Astrocyte (in vitro differentiated cells and primary cell): ENCODE measurements around the gene PHF14. TPM values are rescaled to one million over a fixed set of nuclear protein-coding genes. Genes with fewer than 3 reads are reported as not detected.

Experiments used
- DNase-seq: peaks from one replicate; pipeline ENCODE4 v3.0.0-alpha.2; 2010; ENCODE audit warnings: low read depth
- FAIRE-seq: peaks from 2 replicates; lab custom pipeline; 2011; peaks lifted over from hg19 to GRCh38; lab: Jason Lieb, UNC
- H2AFZ ChIP-seq: 2 replicates; pipeline ENCODE4 v1.6.0; 2012; ENCODE audit warnings: low read depth, low read length, inconsistent platforms
- H3K27ac ChIP-seq: 2 replicates; pipeline ENCODE4 v1.5.1; 2011; ENCODE audit warnings: low read depth, low read length, inconsistent platforms
- H3K27me3 ChIP-seq: 2 replicates; pipeline ENCODE4 v1.6.0; 2011; ENCODE audit warnings: low read length, inconsistent platforms; ENCODE audit not compliant: insufficient read depth
- H3K36me3 ChIP-seq: 2 replicates; pipeline ENCODE4 v1.5.1; 2011; ENCODE audit warnings: low read length, inconsistent platforms; ENCODE audit not compliant: insufficient read depth
- H3K4me1 ChIP-seq: 2 replicates; pipeline ENCODE4 v1.5.1; 2011; ENCODE audit warnings: low read length, inconsistent platforms; ENCODE audit not compliant: insufficient read depth
- H3K4me2 ChIP-seq: 2 replicates; pipeline ENCODE4 v1.6.0; 2012; ENCODE audit warnings: low read length, inconsistent platforms
- H3K4me3 ChIP-seq: 2 replicates; pipeline ENCODE4 v1.5.1; 2011; ENCODE audit warnings: low read depth, mild to moderate bottlenecking, low read length, inconsistent platforms; ENCODE audit not compliant: insufficient read depth
- H3K79me2 ChIP-seq: 2 replicates; pipeline ENCODE4 v1.6.0; 2012; ENCODE audit warnings: mild to moderate bottlenecking, low read length, inconsistent platforms; ENCODE audit not compliant: insufficient read depth
- H3K9ac ChIP-seq: 2 replicates; pipeline ENCODE4 v1.6.0; 2012; ENCODE audit warnings: mild to moderate bottlenecking, low read length, inconsistent platforms
- H3K9me3 ChIP-seq: 2 replicates; pipeline ENCODE4 v1.5.1; 2012; ENCODE audit warnings: low read depth, mild to moderate bottlenecking, low read length, inconsistent platforms; ENCODE audit not compliant: insufficient read depth
- H4K20me1 ChIP-seq: 2 replicates; pipeline ENCODE4 v1.6.0; 2012; ENCODE audit warnings: low read length, inconsistent platforms; ENCODE audit not compliant: insufficient read depth
- H3K27ac Mint-ChIP-seq: one replicate; pipeline ENCODE4 v1.8.0; 2021; ENCODE audit warnings: mild to moderate bottlenecking, mixed read lengths; ENCODE audit not compliant: unreplicated experiment
- H3K27me3 Mint-ChIP-seq: one replicate; pipeline ENCODE4 v1.8.0; 2021; ENCODE audit warnings: low read depth, mixed read lengths; ENCODE audit not compliant: unreplicated experiment
- H3K36me3 Mint-ChIP-seq: one replicate; pipeline ENCODE4 v1.8.0; 2021; ENCODE audit warnings: low read depth, mixed read lengths; ENCODE audit not compliant: unreplicated experiment
- H3K4me1 Mint-ChIP-seq: one replicate; pipeline ENCODE4 v1.8.0; 2021; ENCODE audit warnings: low read depth, mixed read lengths; ENCODE audit not compliant: unreplicated experiment
- H3K4me3 Mint-ChIP-seq: one replicate; pipeline ENCODE4 v1.8.0; 2021; ENCODE audit warnings: mild to moderate bottlenecking, moderate library complexity, mixed read lengths; ENCODE audit not compliant: unreplicated experiment
- H3K9me3 Mint-ChIP-seq: one replicate; pipeline ENCODE4 v1.8.0; 2021; ENCODE audit warnings: mild to moderate bottlenecking, mixed read lengths; ENCODE audit not compliant: unreplicated experiment
- CTCF ChIP-seq: IDR thresholded peaks from 2 replicates; pipeline ENCODE4 v1.5.1; 2011; ENCODE audit warnings: low read depth, mild to moderate bottlenecking, inconsistent platforms, low read length, moderate library complexity; ENCODE audit not compliant: insufficient read depth
- EZH2 ChIP-seq: IDR thresholded peaks from 2 replicates; pipeline ENCODE4 v1.6.1; 2012; ENCODE audit warnings: mild to moderate bottlenecking, low read length, inconsistent platforms; ENCODE audit not compliant: insufficient read depth
- total RNA-seq: library from RNA; stranded (reverse); gene quantifications from 2 replicates; pipeline ENCODE4 v1.2.1, GENCODE V29; 2021

Gene PHF14
- total RNA-seq, 1 donor from 2014 or later: 28.8 TPM

GRCh38 chr7:11127114-11127785 lies 153.6 kb downstream of the PHF14 start:
- Mint-ChIP-seq H3K4me1 (peaks cover 18% of the 10 kb centered on the region), H3K27me3 (no peaks in the 10 kb centered on the region), H3K36me3 (no peaks in the 10 kb centered on the region), H3K27ac (no peak overlapping the region), H3K9me3 (no peaks in the 10 kb centered on the region), H3K4me3 (no peak overlapping the region)
- Histone ChIP-seq H3K4me3 (no peak overlapping the region), H3K79me2 (no peaks in the 10 kb centered on the region), H2AFZ (no peak overlapping the region), H4K20me1 (no peaks in the 10 kb centered on the region), H3K4me2 (no peak overlapping the region), H3K4me1 (peaks cover 5% of the 10 kb centered on the region), H3K27ac (no peak overlapping the region), H3K36me3 (no peaks in the 10 kb centered on the region), H3K27me3 (no peaks in the 10 kb centered on the region), H3K9me3 (no peaks in the 10 kb centered on the region), H3K9ac (no peak overlapping the region)
- no peak for FAIRE-seq
- TF ChIP-seq CTCF: no peak
- no peak for TF ChIP-seq EZH2
- DNase-seq: no peak

- Histone ChIP-seq H3K4me3 (no peak overlapping the region), H3K9ac (no peak overlapping the region), H3K9me3 (no peaks in the 10 kb centered on the region), H3K27ac (no peak overlapping the region), H3K27me3 (no peaks in the 10 kb centered on the region), H3K4me1 (peaks cover 5% of the 10 kb centered on the region), H3K79me2 (no peaks in the 10 kb centered on the region), H2AFZ (no peak overlapping the region), H3K4me2 (no peak overlapping the region), H3K36me3 (no peaks in the 10 kb centered on the region), H4K20me1 (no peaks in the 10 kb centered on the region)
- Mint-ChIP-seq H3K4me3 (no peak overlapping the region), H3K27ac (no peak overlapping the region), H3K9me3 (no peaks in the 10 kb centered on the region), H3K36me3 (no peaks in the 10 kb centered on the region), H3K4me1 (peaks cover 18% of the 10 kb centered on the region), H3K27me3 (no peaks in the 10 kb centered on the region)
- FAIRE-seq (no peak), DNase-seq (no peak)
- TF ChIP-seq EZH2: no peak
- TF ChIP-seq CTCF: no peak
Measured at GRCh38 chr7:11127988-11128387, 154.3 kb downstream of the PHF14 start.

- Histone ChIP-seq H4K20me1 (no peaks in the 10 kb centered on the region), H3K9me3 (no peaks in the 10 kb centered on the region), H3K9ac (no peak overlapping the region), H2AFZ (no peak overlapping the region), H3K79me2 (no peaks in the 10 kb centered on the region), H3K4me2 (no peak overlapping the region), H3K4me1 (peaks cover 5% of the 10 kb centered on the region), H3K27ac (no peak overlapping the region), H3K4me3 (no peak overlapping the region), H3K36me3 (no peaks in the 10 kb centered on the region), H3K27me3 (no peaks in the 10 kb centered on the region)
- FAIRE-seq (no peak), DNase-seq (no peak)
- TF ChIP-seq EZH2: no peak
- TF ChIP-seq CTCF: no peak
- Mint-ChIP-seq H3K27me3 (no peaks in the 10 kb centered on the region), H3K9me3 (no peaks in the 10 kb centered on the region), H3K36me3 (no peaks in the 10 kb centered on the region), H3K4me3 (no peak overlapping the region), H3K27ac (peak overlapping the region; percentile 8), H3K4me1 (peaks cover 18% of the 10 kb centered on the region)
Measured at GRCh38 chr7:11128498-11128897, 154.8 kb downstream of the PHF14 start.
